ENCODE data around the gene LRRC25.

DNA sequence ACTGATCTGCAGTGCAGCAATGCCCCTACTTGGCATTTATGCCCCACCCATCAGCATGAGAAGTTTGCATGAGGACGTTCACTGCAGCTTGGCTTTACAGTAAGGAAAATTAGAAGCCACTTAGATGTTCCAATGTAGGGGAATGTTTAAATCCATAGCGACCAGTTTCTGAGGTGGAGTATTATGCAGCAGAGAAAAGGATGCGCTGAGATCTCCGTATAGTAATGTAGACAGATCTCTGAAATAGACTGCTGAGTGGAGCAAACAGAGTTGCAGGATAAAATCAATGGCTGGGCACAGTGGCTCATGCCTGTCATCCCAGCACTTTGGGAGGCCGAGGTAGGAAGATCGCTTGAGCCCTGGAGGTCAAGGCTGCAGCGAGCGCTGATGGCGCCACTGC is 46.9 kb downstream of the LRRC25 start:
- TF ChIP-seq NFIC (IDR thresholded peaks at IDR 0.05), result no peak
- no peak for TF ChIP-seq EGR1 (IDR thresholded peaks at IDR 0.05)
- no peak for TF ChIP-seq FOXM1 (IDR thresholded peaks at IDR 0.05; ENCODE audit: borderline replicate concordance, low read depth)
- TF ChIP-seq, protein P1, sequence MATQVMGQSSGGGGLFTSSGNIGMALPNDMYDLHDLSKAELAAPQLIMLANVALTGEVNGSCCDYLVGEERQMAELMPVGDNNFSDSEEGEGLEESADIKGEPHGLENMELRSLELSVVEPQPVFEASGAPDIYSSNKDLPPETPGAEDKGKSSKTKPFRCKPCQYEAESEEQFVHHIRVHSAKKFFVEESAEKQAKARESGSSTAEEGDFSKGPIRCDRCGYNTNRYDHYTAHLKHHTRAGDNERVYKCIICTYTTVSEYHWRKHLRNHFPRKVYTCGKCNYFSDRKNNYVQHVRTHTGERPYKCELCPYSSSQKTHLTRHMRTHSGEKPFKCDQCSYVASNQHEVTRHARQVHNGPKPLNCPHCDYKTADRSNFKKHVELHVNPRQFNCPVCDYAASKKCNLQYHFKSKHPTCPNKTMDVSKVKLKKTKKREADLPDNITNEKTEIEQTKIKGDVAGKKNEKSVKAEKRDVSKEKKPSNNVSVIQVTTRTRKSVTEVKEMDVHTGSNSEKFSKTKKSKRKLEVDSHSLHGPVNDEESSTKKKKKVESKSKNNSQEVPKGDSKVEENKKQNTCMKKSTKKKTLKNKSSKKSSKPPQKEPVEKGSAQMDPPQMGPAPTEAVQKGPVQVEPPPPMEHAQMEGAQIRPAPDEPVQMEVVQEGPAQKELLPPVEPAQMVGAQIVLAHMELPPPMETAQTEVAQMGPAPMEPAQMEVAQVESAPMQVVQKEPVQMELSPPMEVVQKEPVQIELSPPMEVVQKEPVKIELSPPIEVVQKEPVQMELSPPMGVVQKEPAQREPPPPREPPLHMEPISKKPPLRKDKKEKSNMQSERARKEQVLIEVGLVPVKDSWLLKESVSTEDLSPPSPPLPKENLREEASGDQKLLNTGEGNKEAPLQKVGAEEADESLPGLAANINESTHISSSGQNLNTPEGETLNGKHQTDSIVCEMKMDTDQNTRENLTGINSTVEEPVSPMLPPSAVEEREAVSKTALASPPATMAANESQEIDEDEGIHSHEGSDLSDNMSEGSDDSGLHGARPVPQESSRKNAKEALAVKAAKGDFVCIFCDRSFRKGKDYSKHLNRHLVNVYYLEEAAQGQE (IDR thresholded peaks at IDR 0.05; ENCODE audit: low read depth), result no peak
- TF ChIP-seq EP300 (IDR thresholded peaks at IDR 0.05; ENCODE audit: borderline replicate concordance), result no peak
- no peak for TF ChIP-seq CEBPB (IDR thresholded peaks at IDR 0.05)
- no peak for TF ChIP-seq TCF12 (IDR thresholded peaks at IDR 0.05; ENCODE audit: low read depth)
- TF ChIP-seq, protein P2, sequence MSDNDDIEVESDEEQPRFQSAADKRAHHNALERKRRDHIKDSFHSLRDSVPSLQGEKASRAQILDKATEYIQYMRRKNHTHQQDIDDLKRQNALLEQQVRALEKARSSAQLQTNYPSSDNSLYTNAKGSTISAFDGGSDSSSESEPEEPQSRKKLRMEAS (IDR thresholded peaks at IDR 0.05), result no peak
- TF ChIP-seq RAD21 (IDR thresholded peaks at IDR 0.05; ENCODE audit: low read depth), result no peak
- no peak for TF ChIP-seq CREB1 (IDR thresholded peaks at IDR 0.05; ENCODE audit: low read depth)
- no peak for TF ChIP-seq TAF1 (IDR thresholded peaks at IDR 0.05; ENCODE audit: low read depth)

All from Ishikawa (cell line).